CD4-positive, alpha-beta T cell (primary cell): ENCODE results near the gene ANKRD65. TPM values are rescaled to one million over a fixed set of nuclear protein-coding genes. Genes with fewer than 3 reads are reported as not detected.
"Not testable (repeated sequence)": the region's sequence is repeated elsewhere in the genome, so short reads cannot be mapped to it uniquely, and the experiment has no call there.

ENCODE experiments used
- ATAC-seq: fragments of 200-7000 bp; cut with Tn5 transposase; one replicate; pipeline ENCODE4 v1.10.0; 2022; ENCODE audit warnings: mild to moderate bottlenecking; ENCODE audit not compliant: poor library complexity
- CTCF ChIA-PET: fragments of 350-600 bp; sonication (Branson Sonifier 250); formaldehyde crosslinking; loops from one replicate; lab custom pipeline; 2021; ENCODE audit warnings: antibody characterized with exemption, inconsistent platforms; lab: Charles Lee
- POLR2A ChIA-PET: fragments of 350-600 bp; sonication (Branson Sonifier 250); formaldehyde crosslinking; loops from one replicate; lab custom pipeline; 2021; ENCODE audit warnings: antibody characterized with exemption, inconsistent platforms; lab: Charles Lee
- DNase-seq, 14 experiments: peaks; one replicate each; pipeline ENCODE4 v3.0.0-alpha.2; 2013 to 2020; ENCODE audit warnings: mixed read lengths in 2 of 14
- H3K27ac ChIP-seq, 2 donors: one replicate each; pipeline versions ENCODE4 v1.5.1 to v1.7.0; 2013; ENCODE audit warnings: low read length in 2 of 2, low read depth in 1 of 2, mild to moderate bottlenecking in 1 of 2
- H3K27me3 ChIP-seq, 2 experiments: 1 replicate in 1 of 2; 2 replicates in 1 of 2; pipeline versions ENCODE4 v1.6.1 to v1.7.0; 2013; ENCODE audit warnings: low read length in 2 of 2, control low read depth in 1 of 2, mild to moderate bottlenecking in 1 of 2, moderate library complexity in 1 of 2; ENCODE audit not compliant: insufficient read depth in 2 of 2, control insufficient read depth in 1 of 2
- H3K36me3 ChIP-seq: one replicate; pipeline ENCODE4 v1.6.1; 2013; ENCODE audit warnings: low read length, control low read depth; ENCODE audit not compliant: insufficient read depth
- H3K4me1 ChIP-seq: one replicate; pipeline ENCODE4 v1.6.1; 2013; ENCODE audit warnings: low read length, control low read depth; ENCODE audit not compliant: insufficient read depth
- H3K4me3 ChIP-seq: one replicate; pipeline ENCODE4 v1.5.1; 2013; ENCODE audit warnings: mild to moderate bottlenecking, low read length, moderate library complexity
- H3K9me3 ChIP-seq, 2 experiments: 1 replicate in 1 of 2; 2 replicates in 1 of 2; pipeline versions ENCODE4 v1.6.1 to v1.7.0; 2013; ENCODE audit warnings: low read length in 2 of 2, mild to moderate bottlenecking in 2 of 2, control low read depth in 1 of 2, moderate library complexity in 1 of 2; ENCODE audit not compliant: control insufficient read depth in 1 of 2, insufficient read depth in 1 of 2
- H3K27ac Mint-ChIP-seq: one replicate; pipeline ENCODE4 v1.8.0; 2020; ENCODE audit warnings: mixed read lengths
- H3K27me3 Mint-ChIP-seq: one replicate; pipeline ENCODE4 v1.8.0; 2021; ENCODE audit warnings: mixed read lengths
- H3K36me3 Mint-ChIP-seq: one replicate; pipeline ENCODE4 v1.8.0; 2021; ENCODE audit warnings: low read depth, mixed read lengths
- H3K4me1 Mint-ChIP-seq: one replicate; pipeline ENCODE4 v1.8.0; 2021; ENCODE audit warnings: low read depth, mixed read lengths
- H3K4me3 Mint-ChIP-seq: one replicate; pipeline ENCODE4 v1.8.0; 2020; ENCODE audit warnings: mild to moderate bottlenecking, mixed read lengths
- H3K9me3 Mint-ChIP-seq: one replicate; pipeline ENCODE4 v1.8.0; 2020; ENCODE audit warnings: mixed read lengths
- intact Hi-C, 2 experiments: fragments of 100-400 bp; cut with DNase I in 1 of 2; cut with micrococcal nuclease in 1 of 2; formaldehyde crosslinking; loops; one replicate each; pipeline versions ENCODE4 v1.15.1 to v1.9.0; 2023 to 2025; cut with DNase I, micrococcal nuclease
- polyA plus RNA-seq, 2 donors: library from polyadenylated mRNA; unstranded; fragments of 120-200 nt; gene quantifications; one replicate each; pipeline ENCODE4 v1.2.1, GENCODE V29; 2013
- total RNA-seq, 174 experiments: library from RNA in 2 of 174; stranded (reverse) in 2 of 174; gene quantifications; one replicate each; pipeline ENCODE4 v1.2.3 and lab custom pipeline; 2021 to 2026
- TF ChIP-seq, protein P1 (sequence below): fragments of 200-600 bp; IDR thresholded peaks from one replicate; pipeline ENCODE4 v1.8.0; 2022; ENCODE audit warnings: antibody characterized with exemption, mild to moderate bottlenecking

The ANKRD65 gene
- total RNA-seq (not detected), total RNA-seq (lab: John Stamatoyannopoulos, UW) (0 to 0.27 (median 0) reads per million in 172 experiments)
- polyA plus RNA-seq (2013, experiment 1 of 2) = 0.06 TPM
- polyA plus RNA-seq (2013, experiment 2 of 2) = 0.42 TPM

DNA sequence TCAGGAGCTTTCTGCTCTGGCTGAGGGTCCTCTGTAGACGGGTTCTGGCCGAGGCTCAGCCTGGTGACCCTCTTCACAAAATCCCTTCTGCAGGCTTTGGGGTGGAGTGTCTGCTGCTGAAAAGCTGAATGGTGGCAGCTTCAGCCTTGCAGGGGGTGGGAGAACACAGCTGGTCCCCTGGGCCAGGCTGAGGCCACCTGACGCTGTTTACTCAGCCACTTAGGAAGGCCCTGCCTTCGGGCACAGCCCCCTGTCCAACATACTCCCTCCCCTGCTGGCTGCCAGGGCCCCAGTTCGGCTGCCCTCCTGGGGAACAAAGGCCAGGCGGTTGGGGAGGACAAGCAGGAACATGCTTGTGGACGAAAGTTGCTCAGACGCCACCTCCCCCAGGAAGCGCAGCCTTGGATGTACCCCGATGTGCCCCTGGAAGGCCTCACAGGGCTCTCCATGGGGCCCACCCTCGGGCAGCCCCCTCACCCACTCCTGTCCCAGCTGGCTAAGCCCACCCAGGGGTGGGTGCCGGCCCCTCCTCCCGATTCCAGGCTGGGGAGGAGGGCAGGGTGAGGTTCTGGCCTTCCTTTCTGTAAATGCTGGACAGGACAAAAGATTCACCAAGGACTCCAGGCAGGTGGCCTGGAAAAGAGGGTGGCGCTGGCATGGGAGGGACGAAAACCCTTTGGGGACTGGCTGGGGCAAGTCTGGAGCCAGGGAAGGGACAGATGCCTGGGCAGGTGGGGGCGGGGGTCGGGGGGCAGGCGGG, at the start of gene ANKRD65:
ANKRD65 (minus strand) TSS at position 130 of the 760 bp plus-strand sequence. CDS start 271 bp downstream, outside the sequence.
- no peaks in the 10 kb centered on the region for H3K36me3 Mint-ChIP-seq
- no peaks in the 10 kb centered on the region for H3K36me3 ChIP-seq
- H3K27me3 Mint-ChIP-seq = peaks cover 42% of the 10 kb centered on the region
- H3K27ac ChIP-seq = no peak within 1 kb of the TSS
- no peaks in the 10 kb centered on the region for H3K4me1 Mint-ChIP-seq
- no peak within 1 kb of the TSS for H3K4me3 ChIP-seq
- DNase-seq (peak in 1 of 14 experiments; percentile 13), ATAC-seq (no peak)
- CTCF ChIA-PET = no interaction called here
- H3K9me3 Mint-ChIP-seq = no peaks in the 10 kb centered on the region
- TF ChIP-seq, protein P1, sequence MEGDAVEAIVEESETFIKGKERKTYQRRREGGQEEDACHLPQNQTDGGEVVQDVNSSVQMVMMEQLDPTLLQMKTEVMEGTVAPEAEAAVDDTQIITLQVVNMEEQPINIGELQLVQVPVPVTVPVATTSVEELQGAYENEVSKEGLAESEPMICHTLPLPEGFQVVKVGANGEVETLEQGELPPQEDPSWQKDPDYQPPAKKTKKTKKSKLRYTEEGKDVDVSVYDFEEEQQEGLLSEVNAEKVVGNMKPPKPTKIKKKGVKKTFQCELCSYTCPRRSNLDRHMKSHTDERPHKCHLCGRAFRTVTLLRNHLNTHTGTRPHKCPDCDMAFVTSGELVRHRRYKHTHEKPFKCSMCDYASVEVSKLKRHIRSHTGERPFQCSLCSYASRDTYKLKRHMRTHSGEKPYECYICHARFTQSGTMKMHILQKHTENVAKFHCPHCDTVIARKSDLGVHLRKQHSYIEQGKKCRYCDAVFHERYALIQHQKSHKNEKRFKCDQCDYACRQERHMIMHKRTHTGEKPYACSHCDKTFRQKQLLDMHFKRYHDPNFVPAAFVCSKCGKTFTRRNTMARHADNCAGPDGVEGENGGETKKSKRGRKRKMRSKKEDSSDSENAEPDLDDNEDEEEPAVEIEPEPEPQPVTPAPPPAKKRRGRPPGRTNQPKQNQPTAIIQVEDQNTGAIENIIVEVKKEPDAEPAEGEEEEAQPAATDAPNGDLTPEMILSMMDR = no peak
- H3K27ac Mint-ChIP-seq = no peak within 1 kb of the TSS
- POLR2A ChIA-PET = interaction anchor here (0.6 kb wide), 1 partner anchor 40 kb away, joined by 4 read pairs; no protein-coding TSS in a partner anchor
- no peak within 1 kb of the TSS for H3K4me3 Mint-ChIP-seq
- peaks cover 0 to 8% of the 10 kb centered on the region in 2 experiments for H3K9me3 ChIP-seq
- intact Hi-C loops = no loop called here
- H3K4me1 ChIP-seq = peaks cover 4% of the 10 kb centered on the region
- peaks cover 17 to 28% of the 10 kb centered on the region in 2 experiments for H3K27me3 ChIP-seq

DNA sequence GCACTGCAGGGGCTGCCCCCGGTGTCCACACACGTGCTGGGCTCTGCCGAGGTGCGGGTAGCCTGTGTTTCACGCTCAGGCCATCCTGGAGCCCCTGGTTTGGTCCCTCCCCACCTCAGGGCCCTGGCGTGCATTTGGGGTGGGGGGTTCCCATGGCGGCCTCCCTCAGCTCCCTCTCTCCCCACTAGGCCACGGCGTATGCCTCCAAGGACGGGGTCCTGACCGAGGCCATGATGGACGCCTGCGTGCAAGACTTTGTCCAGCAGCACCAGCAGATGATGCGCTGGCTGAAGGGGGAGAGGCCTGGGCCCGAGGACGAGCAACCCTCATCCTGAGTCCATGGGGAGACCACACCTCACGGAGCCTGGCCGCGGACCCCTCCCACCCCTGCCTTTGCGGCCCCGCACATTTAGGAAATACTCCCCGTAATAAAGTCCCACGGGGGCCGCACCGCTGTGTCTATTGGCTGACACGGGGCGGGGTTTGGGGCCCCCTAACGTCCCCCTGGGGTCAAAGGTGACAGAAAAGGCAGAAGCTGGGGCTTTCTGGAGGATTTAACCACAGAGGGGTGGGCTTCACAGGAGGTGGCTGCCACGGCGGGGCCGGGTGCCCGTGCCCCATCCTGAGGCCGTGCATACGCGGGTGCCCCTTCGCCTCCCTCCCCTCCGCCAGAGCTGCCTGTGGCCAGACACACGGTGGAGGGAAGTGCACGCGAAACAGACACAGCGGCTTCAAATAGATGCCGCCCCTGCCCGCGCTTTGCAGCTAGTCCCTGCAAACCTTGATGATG, 47.3 kb upstream of the ANKRD65 start:
- intact Hi-C loops, H3K4me3 Mint-ChIP-seq, H3K36me3 ChIP-seq, ATAC-seq, H3K9me3 ChIP-seq, CTCF ChIA-PET, H3K9me3 Mint-ChIP-seq, H3K36me3 Mint-ChIP-seq, H3K4me3 ChIP-seq, H3K27me3 ChIP-seq, H3K27me3 Mint-ChIP-seq, H3K27ac Mint-ChIP-seq, H3K27ac ChIP-seq, DNase-seq, POLR2A ChIA-PET: not testable (repeated sequence)
- peaks cover 21% of the 10 kb centered on the region for H3K4me1 Mint-ChIP-seq
- H3K4me1 ChIP-seq = peaks cover 19% of the 10 kb centered on the region

DNA sequence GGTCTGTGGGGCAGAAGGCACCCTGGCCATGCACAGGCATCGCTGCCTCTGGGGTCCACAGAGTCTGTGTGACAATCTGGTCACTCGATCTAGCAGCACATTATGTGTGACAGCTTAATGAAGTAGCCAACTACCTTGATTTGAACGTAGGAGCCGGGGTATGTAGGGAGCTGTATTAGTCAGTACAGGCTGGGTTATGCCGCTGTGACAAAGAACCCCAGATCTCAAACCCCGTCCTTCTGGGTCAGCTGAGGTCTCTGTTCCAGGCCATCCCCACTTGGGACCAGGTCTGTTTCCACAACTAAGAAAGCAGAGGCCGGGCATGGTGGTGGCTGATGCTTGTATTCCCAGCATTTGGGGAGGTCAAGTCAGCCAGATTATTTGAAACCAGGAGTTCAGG, 42.2 kb upstream of the ANKRD65 start:
- Histone ChIP-seq H3K36me3 (no peaks in the 10 kb centered on the region), H3K27ac (no peak overlapping the region), H3K4me3 (no peak overlapping the region), H3K4me1 (peaks cover 5% of the 10 kb centered on the region), H3K9me3 (peaks cover 0 to 7% of the 10 kb centered on the region in 2 experiments), H3K27me3 (no peaks in the 10 kb centered on the region)
- Mint-ChIP-seq H3K4me1 (no peaks in the 10 kb centered on the region), H3K9me3 (no peaks in the 10 kb centered on the region), H3K36me3 (no peaks in the 10 kb centered on the region), H3K27me3 (peaks cover 4% of the 10 kb centered on the region), H3K4me3 (no peak overlapping the region), H3K27ac (no peak overlapping the region)
- ChIA-PET CTCF (no interaction called here), POLR2A (interaction anchor here (0.7 kb wide), 1 partner anchor 144 kb away, joined by 3 read pairs; no protein-coding TSS in a partner anchor)
- TF ChIP-seq, protein P1 = no peak
- ATAC-seq (no peak), DNase-seq (no peak)
- intact Hi-C loops = no loop called here
